Vagina (tissue), 2 donors: ENCODE data around the gene RAB6B.

Experiments
- CTCF ChIP-seq, 3 experiments: fragments of 450-650 bp in 2 of 3; fragments of 200-600 bp in 1 of 3; sonication (generic) in 1 of 3; IDR thresholded peaks; one replicate each; pipeline ENCODE4 v1.5.1; 2017 to 2019; ENCODE audit warnings: antibody characterized with exemption in 3 of 3, mild to moderate bottlenecking in 2 of 3, moderate library complexity in 2 of 3
- POLR2A ChIP-seq, 2 donors: fragments of 450-650 bp; IDR thresholded peaks; one replicate each; pipeline ENCODE4 v1.6.1; 2017; ENCODE audit warnings: antibody characterized with exemption in 2 of 2, mild to moderate bottlenecking in 2 of 2, moderate library complexity in 2 of 2

- no peak for TF ChIP-seq CTCF (IDR thresholded peaks at IDR 0.05)
- TF ChIP-seq POLR2A (IDR thresholded peaks at IDR 0.05), result no peak
Observed at GRCh38 chr3:133775835-133776234, 119.8 kb downstream of the RAB6B start.
